GM18951 (cell line): ENCODE data around the gene ANO1.

ENCODE experiments used
- POLR2A ChIP-seq: IDR thresholded peaks from 4 replicates; pipeline ENCODE4 v1.6.1; 2011; ENCODE audit warnings: mild to moderate bottlenecking; ENCODE audit not compliant: insufficient read length, insufficient read depth; ENCODE audit errors: extremely low read depth
- in situ Hi-C: fragments of 300-500 bp; cut with MboI; formaldehyde crosslinking; loops from one replicate; pipeline ENCODE4 v1.12.0; 2022; ENCODE audit warnings: low sequenced_read_pairs, mixed read lengths, inconsistent platforms; ENCODE audit not compliant: unreplicated experiment

Gene ANO1

GRCh38 chr11:70038034-70038834 is 39.9 kb upstream of the ANO1 start:
- TF ChIP-seq POLR2A = no peak
- in situ Hi-C loops = no loop called here

DNA sequence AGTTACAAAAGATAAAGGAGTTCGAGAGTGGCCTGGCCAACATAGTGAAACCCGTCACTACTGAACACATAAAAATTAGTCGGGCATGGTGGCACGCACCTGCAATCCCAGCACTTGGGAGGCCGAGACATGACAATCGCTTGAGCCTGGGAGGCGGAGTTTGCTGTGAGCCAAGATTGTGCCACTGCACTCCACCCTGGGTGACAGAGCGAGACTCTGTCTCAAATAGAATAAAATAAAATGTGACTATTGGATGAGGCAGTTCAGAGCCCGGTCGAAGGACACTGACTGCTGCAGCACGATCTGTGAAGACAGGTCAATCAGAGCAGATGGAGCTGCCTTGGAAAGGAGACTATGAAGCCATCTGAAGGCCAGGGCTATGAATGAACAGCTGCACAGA is 37.7 kb upstream of the ANO1 start:
- TF ChIP-seq POLR2A = no peak
- in situ Hi-C loops = no loop called here

- TF ChIP-seq POLR2A = no peak
- in situ Hi-C loops = no loop called here
Observed at GRCh38 chr11:70040869-70041501, 37.1 kb upstream of the ANO1 start.

- no peak for TF ChIP-seq POLR2A
- in situ Hi-C loops = no loop called here
Observed at GRCh38 chr11:70043482-70043881, 34.6 kb upstream of the ANO1 start.

GRCh38 chr11:70046089-70046488 is 32.0 kb upstream of the ANO1 start:
- in situ Hi-C loops = no loop called here
- TF ChIP-seq POLR2A = no peak

DNA sequence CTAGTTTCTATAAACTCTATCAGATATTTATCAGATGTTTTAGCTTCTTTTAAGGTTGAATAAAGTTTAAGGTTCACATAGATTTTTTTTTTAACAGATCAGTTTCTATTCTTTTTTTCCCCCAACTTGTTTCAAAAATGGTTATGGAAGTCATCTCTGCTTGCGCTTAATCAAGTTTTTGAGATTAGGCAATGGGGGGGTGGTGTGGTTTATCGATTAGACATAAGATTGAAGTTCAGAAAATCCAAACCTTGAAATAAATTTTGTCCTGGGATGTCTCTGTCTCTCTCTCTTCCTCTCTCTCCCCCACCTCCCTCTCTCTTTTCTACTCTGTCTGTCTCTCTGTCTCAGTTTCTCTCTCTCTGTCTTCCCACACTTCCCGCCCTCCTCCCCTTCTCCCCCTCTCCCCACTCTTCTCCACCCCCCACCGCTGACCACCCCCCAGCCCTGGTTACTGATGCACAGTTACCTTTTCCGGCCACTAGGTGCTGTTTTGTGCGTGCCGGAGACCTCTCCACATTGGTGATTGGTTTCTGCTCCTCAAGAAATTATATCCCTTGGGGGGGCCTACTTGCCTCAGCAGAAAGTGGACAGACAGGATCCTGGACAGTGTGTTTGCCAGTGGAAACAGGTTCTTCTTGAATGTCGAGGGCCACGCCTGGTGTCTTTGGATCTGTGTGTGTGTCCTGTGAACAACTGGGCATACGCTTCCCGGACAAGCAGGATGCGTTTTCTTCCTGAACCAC is 29.7 kb upstream of the ANO1 start:
- in situ Hi-C loops = no loop called here
- no peak for TF ChIP-seq POLR2A

- in situ Hi-C loops = no loop called here
- no peak for TF ChIP-seq POLR2A
Observed at GRCh38 chr11:70049045-70049444, 29.1 kb upstream of the ANO1 start.

DNA sequence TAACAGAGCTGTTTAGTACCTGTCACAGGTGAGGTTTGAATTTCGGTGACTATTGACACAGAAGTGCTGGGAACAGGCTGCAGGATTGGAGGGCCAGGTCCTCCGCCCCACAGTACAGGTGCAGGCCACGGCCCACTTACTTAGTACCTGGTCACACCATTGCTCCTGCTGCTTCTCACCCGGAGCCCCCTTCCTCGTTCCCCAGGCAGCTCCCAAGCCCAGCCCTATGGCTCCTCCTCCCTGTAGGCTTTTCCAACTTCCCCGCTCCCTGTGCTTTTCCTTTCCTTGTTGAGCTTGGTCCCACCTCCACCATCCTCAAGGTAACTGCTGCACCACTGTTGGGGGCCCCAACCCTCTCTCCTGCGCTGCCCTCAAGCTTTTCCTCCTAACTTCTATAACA is 27.9 kb upstream of the ANO1 start:
- in situ Hi-C loops = no loop called here
- TF ChIP-seq POLR2A = no peak

DNA sequence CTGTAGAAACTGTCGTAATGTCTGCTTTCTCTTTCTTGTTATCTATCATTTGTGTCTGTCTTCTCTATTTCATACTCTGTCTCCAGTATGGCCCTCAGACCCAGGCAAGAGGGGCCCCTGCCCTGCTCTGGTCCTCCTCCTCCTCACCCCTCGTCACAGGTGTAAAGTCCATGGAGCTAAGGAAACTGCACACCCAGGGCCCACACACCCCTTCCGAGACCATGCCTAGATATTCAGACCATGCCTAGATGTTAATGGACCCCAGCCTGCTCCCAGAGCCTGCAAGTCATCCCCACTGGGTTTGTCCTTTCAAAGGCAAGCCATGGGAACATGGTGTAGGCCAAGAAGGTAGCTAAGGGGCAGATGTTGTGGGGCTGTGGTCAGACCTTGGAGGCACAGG is 24.1 kb upstream of the ANO1 start:
- in situ Hi-C loops = no loop called here

DNA sequence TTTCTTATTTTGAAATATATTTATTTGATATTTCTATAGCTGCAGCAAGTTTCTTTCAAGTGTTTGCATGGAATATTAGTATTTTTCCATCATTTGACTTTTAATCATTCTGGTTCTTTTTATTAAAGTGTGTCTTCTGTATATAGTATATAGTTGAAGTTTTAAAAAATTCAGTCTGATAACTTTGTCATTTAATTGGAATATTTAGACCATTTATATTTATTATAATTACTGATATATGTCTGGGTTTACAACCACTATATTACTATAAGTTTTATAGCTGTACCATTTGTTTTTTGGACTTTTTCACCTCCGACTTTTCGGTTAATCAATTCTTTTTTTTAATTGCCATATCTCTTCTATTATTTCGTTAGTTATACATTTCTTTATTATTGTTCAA is 22.7 kb upstream of the ANO1 start:
- TF ChIP-seq POLR2A = no peak

More for the DNA sequence above, 24.1 kb upstream of the ANO1 start:
- no peak for TF ChIP-seq POLR2A

DNA sequence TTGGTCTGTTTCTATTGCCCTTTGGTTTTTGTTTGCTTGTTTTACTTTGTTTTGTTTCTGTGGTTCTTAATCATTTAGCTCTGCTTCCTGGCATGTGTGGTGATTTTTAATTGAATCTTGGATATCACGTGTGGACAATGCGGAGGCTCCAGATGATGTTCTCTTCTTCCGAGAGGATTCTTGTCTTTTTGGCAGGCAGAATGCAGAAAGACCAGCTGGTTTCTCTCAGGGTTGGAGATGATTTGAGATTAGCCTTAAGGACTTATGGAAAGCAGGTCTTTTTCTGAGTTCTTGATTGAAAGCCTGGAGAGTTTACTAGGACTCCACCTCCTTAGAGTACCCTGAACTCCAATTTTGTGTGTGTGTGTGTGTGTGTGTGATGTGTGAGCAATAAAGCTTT is 21.0 kb upstream of the ANO1 start:
- in situ Hi-C loops = no loop called here
- TF ChIP-seq POLR2A = no peak

More for the DNA sequence above, 22.7 kb upstream of the ANO1 start:
- in situ Hi-C loops = no loop called here

DNA sequence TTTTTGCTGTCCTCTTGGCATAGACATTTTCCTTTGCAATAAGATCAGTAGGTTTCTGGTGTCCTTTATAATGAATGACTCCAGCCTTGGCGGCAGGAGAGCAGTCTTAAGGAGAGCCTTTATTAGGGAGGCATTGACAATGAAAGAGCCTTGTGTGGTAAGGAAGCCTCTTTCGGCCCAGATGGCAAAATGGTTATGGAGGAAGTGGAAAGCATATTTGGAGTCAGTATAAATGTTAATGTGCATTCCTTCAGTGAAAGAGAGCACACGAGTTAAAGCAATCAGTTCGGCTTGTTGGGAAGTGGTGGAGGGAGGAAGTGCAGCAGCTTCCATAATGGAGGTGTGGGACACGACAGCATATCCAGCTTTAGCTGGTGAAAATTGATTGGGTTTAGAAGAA is 18.1 kb upstream of the ANO1 start:
- no peak for TF ChIP-seq POLR2A
- in situ Hi-C loops = no loop called here

- in situ Hi-C loops = no loop called here
- no peak for TF ChIP-seq POLR2A
Observed at GRCh38 chr11:70060611-70061293, 17.4 kb upstream of the ANO1 start.

DNA sequence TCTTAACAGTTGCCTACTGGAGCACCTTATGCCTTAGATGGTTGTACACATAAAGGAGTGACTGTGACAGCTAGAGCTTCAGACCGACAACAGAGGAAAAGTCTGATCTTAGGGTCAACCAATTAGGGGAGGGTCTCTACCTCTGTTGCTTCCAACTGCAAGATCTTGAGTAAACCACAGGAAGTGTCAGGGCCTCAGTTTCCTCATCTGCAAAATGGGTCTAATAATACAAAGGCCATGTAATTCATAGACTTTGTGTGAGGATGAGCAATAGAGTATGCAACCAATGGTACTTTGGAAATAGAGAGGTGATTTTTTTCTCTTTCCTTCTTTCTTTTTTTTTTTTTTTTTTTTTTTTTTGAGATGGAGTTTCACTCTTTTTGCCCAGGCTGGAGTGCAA is 16.4 kb upstream of the ANO1 start:
- TF ChIP-seq POLR2A = no peak
- in situ Hi-C loops = no loop called here

DNA sequence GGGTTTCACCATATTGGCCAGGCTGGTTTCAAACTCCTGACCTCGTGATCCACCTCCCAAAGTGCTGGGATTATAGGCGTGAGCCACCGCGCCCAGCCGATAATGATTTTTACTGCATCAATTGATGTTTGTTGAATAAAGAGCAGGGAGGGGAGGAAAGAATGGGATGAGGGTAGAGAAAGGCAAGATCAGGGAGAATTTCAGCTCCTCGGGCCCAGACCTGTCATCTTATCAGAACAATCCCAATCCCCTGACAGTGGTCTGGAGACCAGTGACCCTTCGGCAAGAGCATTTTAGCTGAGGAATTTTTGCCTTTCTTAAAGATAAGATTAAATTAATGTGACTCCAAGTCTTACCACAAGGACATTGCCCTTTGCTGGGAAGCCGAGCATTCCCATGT is 15.0 kb upstream of the ANO1 start:
- in situ Hi-C loops = no loop called here

More for the DNA sequence above, 15.0 kb upstream of the ANO1 start:
- TF ChIP-seq POLR2A = no peak
